Tibial artery (tissue), 4 donors: ENCODE data around the gene AMPH.

Experiments
- DNase-seq, 2 donors: peaks; one replicate each; pipeline ENCODE4 v3.0.0-alpha.2; 2019
- H3K27ac ChIP-seq, 2 donors: fragments of 200-600 bp; sonication (generic) in 1 of 2; 1 replicate in 1 of 2; 2 replicates in 1 of 2; pipeline ENCODE4 v1.5.1; 2018 to 2019; ENCODE audit warnings: mild to moderate bottlenecking in 1 of 2
- H3K27me3 ChIP-seq, 2 donors: fragments of 200-600 bp; sonication (generic) in 1 of 2; one replicate each; pipeline versions ENCODE4 v1.5.1 to v1.6.0; 2016 to 2019
- H3K36me3 ChIP-seq, 3 donors: fragments of 200-600 bp; sonication (generic) in 2 of 3; one replicate each; pipeline ENCODE4 v1.5.1; 2016 to 2019; ENCODE audit warnings: mild to moderate bottlenecking in 2 of 3
- H3K4me1 ChIP-seq, 4 donors: fragments of 200-600 bp; sonication (generic) in 2 of 4; 1 replicate in 3 of 4; 2 replicates in 1 of 4; pipeline ENCODE4 v1.5.1; 2016 to 2019
- H3K4me3 ChIP-seq, 2 donors: fragments of 200-600 bp; sonication (generic) in 1 of 2; 1 replicate in 1 of 2; 2 replicates in 1 of 2; pipeline ENCODE4 v1.5.1; 2018 to 2019; ENCODE audit warnings: mild to moderate bottlenecking in 2 of 2
- H3K9me3 ChIP-seq, 3 donors: fragments of 200-600 bp; sonication (generic) in 1 of 3; one replicate each; pipeline ENCODE4 v1.5.1; 2016 to 2019
- CTCF ChIP-seq, 2 experiments: fragments of 200-600 bp in 1 of 2; fragments of 450-650 bp in 1 of 2; IDR thresholded peaks; one replicate each; pipeline ENCODE4 v1.5.1; 2017 to 2019; ENCODE audit warnings: antibody characterized with exemption in 2 of 2, mild to moderate bottlenecking in 1 of 2, moderate library complexity in 1 of 2
- intact Hi-C: fragments of 100-400 bp; cut with DNase I; formaldehyde crosslinking; loops from one replicate; pipeline ENCODE4 v1.15.0; 2023; ENCODE audit warnings: low total_unique reads

AMPH gene

DNA sequence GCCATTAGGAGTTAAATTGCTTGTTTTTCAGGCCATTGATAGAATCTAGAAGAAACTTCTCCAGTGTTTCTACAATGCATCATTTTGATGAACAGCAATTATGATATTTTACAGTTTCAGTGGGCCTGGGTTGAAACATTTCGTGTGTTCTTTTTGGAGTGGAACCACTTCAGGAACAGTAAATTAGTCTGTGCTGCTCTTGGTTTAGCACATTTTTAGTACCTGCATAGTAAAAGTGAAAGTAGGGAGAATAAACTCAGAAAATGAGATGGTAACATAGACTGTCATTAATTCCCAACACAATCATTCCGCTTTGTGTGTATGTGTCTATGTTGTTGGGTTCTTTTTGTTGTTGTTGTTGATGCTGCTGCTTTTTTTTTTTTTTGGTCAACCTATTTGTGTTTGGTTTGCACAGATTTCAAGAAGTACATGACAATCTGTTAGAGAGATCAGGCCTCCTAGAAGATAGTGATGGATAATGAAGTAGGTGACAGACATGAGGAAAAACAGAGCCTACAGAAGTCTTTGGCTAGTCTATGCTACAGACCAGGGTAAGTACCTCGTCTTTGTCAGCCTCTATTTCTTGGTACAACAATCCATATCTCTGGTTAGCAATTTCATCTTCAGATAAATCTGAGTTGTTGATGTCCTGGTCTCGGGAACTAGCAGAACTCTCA lies 203.8 kb downstream of the AMPH start:
- no peaks in the 10 kb centered on the region for H3K36me3 ChIP-seq
- intact Hi-C loops, result no loop called here
- no peak for TF ChIP-seq CTCF (IDR thresholded peaks at IDR 0.05)
- no peaks in the 10 kb centered on the region for H3K4me1 ChIP-seq
- no peaks in the 10 kb centered on the region for H3K27me3 ChIP-seq
- no peaks in the 10 kb centered on the region for H3K9me3 ChIP-seq
- DNase-seq, result no peak
- H3K27ac ChIP-seq, result no peak overlapping the region
- no peak overlapping the region for H3K4me3 ChIP-seq

- intact Hi-C loops, result no loop called here
- Histone ChIP-seq H3K27ac (no peak overlapping the region), H3K27me3 (no peaks in the 10 kb centered on the region), H3K36me3 (no peaks in the 10 kb centered on the region), H3K4me3 (no peak overlapping the region), H3K4me1 (no peaks in the 10 kb centered on the region), H3K9me3 (no peaks in the 10 kb centered on the region)
- TF ChIP-seq CTCF (IDR thresholded peaks at IDR 0.05), result no peak
- no peak for DNase-seq
These were observed 205.7 kb downstream of the AMPH start for GRCh38 chr7:38425509-38425908.

- Histone ChIP-seq H3K4me1 (no peaks in the 10 kb centered on the region), H3K9me3 (no peaks in the 10 kb centered on the region), H3K27me3 (no peaks in the 10 kb centered on the region), H3K27ac (no peak overlapping the region), H3K4me3 (no peak overlapping the region), H3K36me3 (no peaks in the 10 kb centered on the region)
- intact Hi-C loops, result no loop called here
- no peak for TF ChIP-seq CTCF (IDR thresholded peaks at IDR 0.05)
- DNase-seq, result no peak
These were observed 206.3 kb downstream of the AMPH start for GRCh38 chr7:38424750-38425463.

DNA sequence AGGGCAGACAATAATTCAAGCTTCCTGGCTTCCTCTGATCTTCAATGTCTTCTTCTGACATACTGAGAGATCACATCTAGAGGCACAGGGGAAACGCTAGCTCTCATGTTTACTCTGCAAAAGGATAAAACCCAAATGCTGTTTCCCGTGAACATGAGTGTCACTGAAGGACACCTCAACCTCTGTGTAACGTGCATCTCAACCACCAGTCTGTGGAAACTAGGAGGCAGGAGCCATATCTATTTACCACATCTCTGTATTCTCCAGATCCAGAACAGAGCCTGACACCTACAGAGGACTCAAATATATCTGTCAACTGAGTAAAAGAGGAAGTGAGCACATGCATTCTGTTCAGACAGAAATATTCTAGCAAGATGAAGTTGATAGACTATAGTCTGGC lies 217.4 kb downstream of the AMPH start:
- no peaks in the 10 kb centered on the region for H3K36me3 ChIP-seq
- TF ChIP-seq CTCF (IDR thresholded peaks at IDR 0.05), result no peak
- H3K27ac ChIP-seq, result no peak overlapping the region
- no peak for DNase-seq
- intact Hi-C loops, result no loop called here
- H3K4me3 ChIP-seq, result no peak overlapping the region
- no peaks in the 10 kb centered on the region for H3K27me3 ChIP-seq
- no peaks in the 10 kb centered on the region for H3K9me3 ChIP-seq
- no peaks in the 10 kb centered on the region for H3K4me1 ChIP-seq

GRCh38 chr7:38411404-38411803 lies 219.8 kb downstream of the AMPH start:
- no peak overlapping the region for H3K4me3 ChIP-seq
- no peaks in the 10 kb centered on the region for H3K27me3 ChIP-seq
- no peak overlapping the region for H3K27ac ChIP-seq
- H3K4me1 ChIP-seq, result no peaks in the 10 kb centered on the region
- no peak for TF ChIP-seq CTCF (IDR thresholded peaks at IDR 0.05)
- H3K9me3 ChIP-seq, result no peaks in the 10 kb centered on the region
- intact Hi-C loops, result no loop called here
- no peak for DNase-seq
- no peaks in the 10 kb centered on the region for H3K36me3 ChIP-seq
